ENCODE measurements around the gene ZNF423. TPM values are rescaled to one million over a fixed set of nuclear protein-coding genes. Genes with fewer than 3 reads are reported as not detected.
A peak's percentile ranks its signal among the peaks of the same experiment; 100 is the strongest.

Gene ZNF423
- polyA plus RNA-seq, 1 of the 3 experiments (the other 2 are of a cell fraction): 1.2 TPM

- TF ChIP-seq USF1 (IDR thresholded peaks at IDR 0.05; ENCODE audit: borderline replicate concordance, low read depth) (no peak), FOSL2 (IDR thresholded peaks at IDR 0.05; ENCODE audit: borderline replicate concordance, low read depth) (no peak), JUND (IDR thresholded peaks at IDR 0.05) (no peak), CTCF (IDR thresholded peaks at IDR 0.05) (no peak), IRF3 (IDR thresholded peaks at IDR 0.05; ENCODE audit: low read depth, low read length) (no peak)
Measured at GRCh38 chr16:49580751-49581303, 275.1 kb downstream of the ZNF423 start (continued).

GRCh38 chr16:49578435-49579024 lies 277.4 kb downstream of the ZNF423 start:
- 61% methylated on average over 12 of the region's 12 CpGs for WGBS (ENCODE audit: low lambda C conversion rate)
- no peaks in the 10 kb centered on the region for H3K36me3 ChIP-seq (replicated peaks in 1 of 2; ENCODE audit: control insufficient read depth in 1 of 2, insufficient read depth in 2 of 2, low read length in 1 of 2)
- no peak for TF ChIP-seq YY1 (IDR thresholded peaks at IDR 0.05; ENCODE audit: low read depth)
- no peak for TF ChIP-seq POLR2AphosphoS5 (IDR thresholded peaks at IDR 0.05; ENCODE audit: low read depth, low read length)
- no peak for TF ChIP-seq EZH2phosphoT487 (IDR thresholded peaks at IDR 0.05; ENCODE audit: borderline replicate concordance, low read depth)
- no peak for TF ChIP-seq USF1 (IDR thresholded peaks at IDR 0.05; ENCODE audit: borderline replicate concordance, low read depth)
- TF ChIP-seq FOXJ3 (CRISPR knock-in tag; IDR thresholded peaks at IDR 0.05): no peak
- TF ChIP-seq USF2 (IDR thresholded peaks at IDR 0.05; ENCODE audit: borderline replicate concordance, low read depth, low read length): no peak
- no peak for TF ChIP-seq EP300 (IDR thresholded peaks at IDR 0.05; ENCODE audit: borderline replicate concordance in 1 of 2, low read depth in 1 of 2, low read length in 1 of 2)
- no peak for TF ChIP-seq GATA2 (CRISPR knock-in tag; IDR thresholded peaks at IDR 0.05)
- no peak for TF ChIP-seq MXI1 (IDR thresholded peaks at IDR 0.05; ENCODE audit: low read depth, low read length)
- no peak for TF ChIP-seq PBX3 (IDR thresholded peaks at IDR 0.05)
- TF ChIP-seq RCOR1 (IDR thresholded peaks at IDR 0.05; ENCODE audit: low read length): no peak
- TF ChIP-seq MAX (IDR thresholded peaks at IDR 0.05; ENCODE audit: low read depth): no peak
- TF ChIP-seq RFX5 (IDR thresholded peaks at IDR 0.05; ENCODE audit: low read length): no peak
- H3K9me2 ChIP-seq: no peaks in the 10 kb centered on the region
- no peak overlapping the region for H2AFZ ChIP-seq (ENCODE audit: low read depth)
- no peak overlapping the region for H3K4me2 ChIP-seq
- no peaks in the 10 kb centered on the region for H3K79me2 ChIP-seq (ENCODE audit: insufficient read depth)
- H3K27ac ChIP-seq (ENCODE audit: low read depth in 2 of 2, low read length in 1 of 2): peak overlapping the region in 1 of 2 experiments; percentile 12; a peak in 1 of 4 replicates
- no peaks in the 10 kb centered on the region for H4K20me1 ChIP-seq (ENCODE audit: insufficient read depth)
- H3K4me3 ChIP-seq (ENCODE audit: low read depth in 2 of 2, low read length in 1 of 2): no peak overlapping the region
- no peak for DNase-seq
- peaks cover 0 to 53% of the 10 kb centered on the region in 2 experiments; a peak in 1 of 4 replicates for H3K4me1 ChIP-seq (ENCODE audit: control insufficient read depth in 1 of 2, insufficient read depth in 2 of 2, low read depth in 1 of 2, low read length in 1 of 2)
- H3F3A ChIP-seq (replicated peaks; ENCODE audit: insufficient read depth): no peaks in the 10 kb centered on the region
- CTCF ChIA-PET: interaction anchor here (0.9 to 5.2 kb wide), 6 partner anchors 7 to 171 kb away, joined by 3 to 42 read pairs (median 4); no protein-coding TSS in a partner anchor
- no peaks in the 10 kb centered on the region for H3K27me3 ChIP-seq (ENCODE audit: insufficient read depth)
- H3K9ac ChIP-seq: no peak overlapping the region
- no peaks in the 10 kb centered on the region for H3K9me3 ChIP-seq
- POLR2A ChIA-PET: no interaction called here
